Psoas muscle (tissue), 8 donors: ENCODE results near the gene OPN4. TPM values are rescaled to one million over a fixed set of nuclear protein-coding genes. Genes with fewer than 3 reads are reported as not detected.

Experiments
- ATAC-seq, 4 donors: fragments of 200-7000 bp; cut with Tn5 transposase; one replicate each; pipeline ENCODE4 v1.9.1; 2020; ENCODE audit warnings: moderate library complexity in 3 of 4, mild to moderate bottlenecking in 2 of 4
- DNase-seq, 2 donors: peaks; one replicate each; pipeline ENCODE4 v3.0.0-alpha.2; 2020
- H3K27ac ChIP-seq: fragments of 200-600 bp; one replicate; pipeline ENCODE4 v1.8.0; 2022
- H3K27me3 ChIP-seq, 3 donors: fragments of 200-600 bp in 1 of 3; one replicate each; pipeline versions ENCODE4 v1.6.1 to v1.8.0; 2013 to 2022; ENCODE audit warnings: low read length in 2 of 3, mild to moderate bottlenecking in 2 of 3, moderate library complexity in 1 of 3; ENCODE audit not compliant: insufficient read depth in 3 of 3
- H3K36me3 ChIP-seq, 2 donors: fragments of 200-600 bp in 1 of 2; one replicate each; pipeline versions ENCODE4 v1.6.1 to v1.8.0; 2013 to 2022; ENCODE audit warnings: low read depth in 1 of 2, mild to moderate bottlenecking in 1 of 2, moderate library complexity in 1 of 2; ENCODE audit not compliant: insufficient read depth in 1 of 2
- H3K4me1 ChIP-seq: fragments of 200-600 bp; one replicate; pipeline ENCODE4 v1.8.0; 2022
- H3K4me3 ChIP-seq: fragments of 200-600 bp; one replicate; pipeline ENCODE4 v1.8.0; 2022; ENCODE audit warnings: mild to moderate bottlenecking
- H3K9me3 ChIP-seq: fragments of 200-600 bp; one replicate; pipeline ENCODE4 v1.8.0; 2022
- CTCF ChIP-seq: fragments of 200-600 bp; IDR thresholded peaks from one replicate; pipeline ENCODE4 v1.8.0; 2022; ENCODE audit warnings: antibody characterized with exemption
- WGBS, 3 donors: extraction: QIAGEN DNeasy Blood & Tissue Kit; methylation state at CpG; one replicate each; pipeline versions ENCODE4 v1.1.6 to v1.1.7; 2013; 5-methylcytosine and 5-hydroxymethylcytosine counted together
- intact Hi-C, 2 donors: fragments of 100-400 bp; cut with DNase I; formaldehyde crosslinking; loops; one replicate each; pipeline versions ENCODE4 v1.11.0 to v1.14.2; 2022
- polyA plus RNA-seq, 3 donors: library from polyadenylated mRNA; stranded (reverse); fragments of 200-250 nt; gene quantifications; one replicate each; pipeline ENCODE4 v1.2.3, GENCODE V29; 2013
- total RNA-seq, 4 donors: library from RNA; stranded (reverse); fragmentation: NEBNext Ultra II Directional in 2 of 4; extraction: Animal tissue kit (Norgen Biotek cat#: 25700) in 2 of 4; gene quantifications; one replicate each; pipeline versions ENCODE4 v1.2.1 to v1.2.4, GENCODE V29; 2021 to 2023
- donor health status: healthy with polysubstance abuse.
- donor health status: DM: no; HTN: no; CAD: no; lungs with moderate emphysema.
- donor health status: Bipolar disorder and iron deficiency.
- donor health status: healthy.
- donor health status: DM: yes; HTN: yes; CAD: no.
- donor health status: DM: no; HTN: no; CAD: no.
- donor health status: DM: no; HTN: no; CAD: no.
- donor health status: DM: yes; HTN: yes; CAD: no.

The OPN4 gene
- total and polyA plus RNA-seq, 7 donors: 0.12 to 0.49 (median 0.23) TPM

GRCh38 chr10:86688398-86688921 is 34.1 kb downstream of the OPN4 start:
- TF ChIP-seq CTCF: peak; percentile 84
- Histone ChIP-seq H3K36me3 (peaks cover 0 to 74% of the 10 kb centered on the region in 2 donors), H3K27ac (no peak overlapping the region), H3K4me3 (no peak overlapping the region), H3K4me1 (peaks cover 66% of the 10 kb centered on the region), H3K27me3 (no peaks in the 10 kb centered on the region), H3K9me3 (no peaks in the 10 kb centered on the region)
- DNase-seq: peak in 1 of 2 donors; percentile 77
- WGBS, 3 donors: 19 to 39% (median 19%) methylated on average over 8 of the region's 8 CpGs
- ATAC-seq: peak; percentile 33 to 53 (median 45)
- intact Hi-C loops: loop anchor here in 1 of 2 donors (2.0 kb wide), 1 partner anchor 278 kb away; no protein-coding TSS in a partner anchor

- no peak overlapping the region for H3K4me3 ChIP-seq
- H3K27me3 ChIP-seq: no peaks in the 10 kb centered on the region
- WGBS, 3 donors: 65 to 86% (median 70%) methylated on average over 13 of the region's 13 CpGs
- H3K27ac ChIP-seq: no peak overlapping the region
- TF ChIP-seq CTCF: no peak
- H3K36me3 ChIP-seq: peaks cover 0 to 81% of the 10 kb centered on the region in 2 donors
- DNase-seq: no peak
- no peak for ATAC-seq
- intact Hi-C loops: loop anchor here in 1 of 2 donors (2.0 kb wide), 1 partner anchor 278 kb away; no protein-coding TSS in a partner anchor
- H3K4me1 ChIP-seq: peaks cover 65% of the 10 kb centered on the region
- no peaks in the 10 kb centered on the region for H3K9me3 ChIP-seq
Observed at GRCh38 chr10:86689146-86689545, 34.8 kb downstream of the OPN4 start.

GRCh38 chr10:86690231-86690630 is 35.9 kb downstream of the OPN4 start:
- TF ChIP-seq CTCF: no peak
- no peak for ATAC-seq
- intact Hi-C loops: loop anchor here (5.0 kb wide), 1 partner anchor 207 kb away; no protein-coding TSS in a partner anchor
- Histone ChIP-seq H3K4me3 (no peak overlapping the region), H3K9me3 (no peaks in the 10 kb centered on the region), H3K36me3 (peaks cover 0 to 90% of the 10 kb centered on the region in 2 donors), H3K4me1 (peaks cover 54% of the 10 kb centered on the region), H3K27ac (peak overlapping the region; percentile 63), H3K27me3 (no peaks in the 10 kb centered on the region)
- no peak for DNase-seq
- WGBS, 3 donors: 59 to 78% (median 60%) methylated on average over 5 of the region's 5 CpGs

GRCh38 chr10:86690657-86691084 is 36.3 kb downstream of the OPN4 start:
- no peak for DNase-seq
- Histone ChIP-seq H3K27me3 (no peaks in the 10 kb centered on the region), H3K27ac (peak overlapping the region; percentile 63), H3K36me3 (peaks cover 0 to 90% of the 10 kb centered on the region in 2 donors), H3K9me3 (no peaks in the 10 kb centered on the region), H3K4me3 (no peak overlapping the region), H3K4me1 (peaks cover 49% of the 10 kb centered on the region)
- TF ChIP-seq CTCF: no peak
- WGBS, 3 donors: 69 to 71% (median 70%) methylated on average over 3 of the region's 3 CpGs
- intact Hi-C loops: loop anchor here (5.0 kb wide), 1 partner anchor 207 kb away; no protein-coding TSS in a partner anchor
- ATAC-seq: no peak
